SK-N-SH (cell line): Measurements from ENCODE around the gene FAM234A. TPM values are rescaled to one million over a fixed set of nuclear protein-coding genes. Genes with fewer than 3 reads are reported as not detected.

ENCODE experiments used
- CTCF ChIA-PET: fragments of 300-600, 350-600 bp; formaldehyde crosslinking; extraction: SDS; loops from one replicate; lab custom pipeline; 2021; lab: Yijun Ruan, JAX
- POLR2A ChIA-PET: fragments of 350-600 bp; sonication (Branson Sonifier 250); formaldehyde crosslinking; extraction: SDS; loops from one replicate; lab custom pipeline; 2020; ENCODE audit warnings: antibody characterized with exemption, inconsistent platforms; lab: Yijun Ruan, JAX
- DNase-seq: peaks from one replicate; pipeline ENCODE4 v3.0.0; 2012
- H2AFZ ChIP-seq: fragments of 200-600 bp; sonication (generic); 2 replicates; pipeline ENCODE4 v1.8.1; 2016; ENCODE audit warnings: antibody characterized with exemption, mild to moderate bottlenecking, low read depth
- H3F3A ChIP-seq: fragments of 200-600 bp; sonication (generic); replicated peaks from 2 replicates; pipeline ENCODE3; 2016; ENCODE audit warnings: antibody characterized with exemption, mild to moderate bottlenecking; ENCODE audit not compliant: insufficient read depth
- H3K27ac ChIP-seq, 2 experiments: fragments of 200-500 bp in 1 of 2; fragments of 200-600 bp in 1 of 2; sonication (Bioruptor generic) in 1 of 2; sonication (generic), shearing (Covaris generic) in 1 of 2; 2 replicates each; pipeline versions ENCODE4 v1.5.1 to v1.6.1; 2014 to 2016; ENCODE audit warnings: low read depth in 2 of 2, inconsistent platforms in 1 of 2, low read length in 1 of 2, mild to moderate bottlenecking in 1 of 2, mixed read lengths in 1 of 2
- H3K27me3 ChIP-seq: fragments of 200-600 bp; sonication (generic), shearing (Covaris generic); 2 replicates; pipeline ENCODE4 v1.6.1; 2016; ENCODE audit warnings: mixed run types; ENCODE audit not compliant: insufficient read depth
- H3K36me3 ChIP-seq, 2 experiments: fragments of 200-500 bp in 1 of 2; fragments of 200-600 bp in 1 of 2; sonication (Bioruptor generic) in 1 of 2; sonication (generic) in 1 of 2; replicated peaks in 1 of 2; 2 replicates each; pipeline versions ENCODE3 to v1.5.1; 2014 to 2016; ENCODE audit warnings: low read length in 1 of 2, mild to moderate bottlenecking in 1 of 2; ENCODE audit not compliant: insufficient read depth in 2 of 2, control insufficient read depth in 1 of 2
- H3K4me1 ChIP-seq, 2 experiments: fragments of 200-500 bp in 1 of 2; fragments of 200-600 bp in 1 of 2; sonication (Bioruptor generic) in 1 of 2; sonication (generic), shearing (Covaris generic) in 1 of 2; 2 replicates each; pipeline versions ENCODE4 v1.5.1 to v1.6.1; 2014 to 2016; ENCODE audit warnings: low read depth in 1 of 2, low read length in 1 of 2, mixed run types in 1 of 2; ENCODE audit not compliant: insufficient read depth in 2 of 2, control insufficient read depth in 1 of 2
- H3K4me2 ChIP-seq: fragments of 200-600 bp; sonication (generic), shearing (Covaris generic); 2 replicates; pipeline ENCODE4 v1.6.1; 2017; ENCODE audit warnings: mixed run types
- H3K4me3 ChIP-seq, 2 experiments: fragments of 200-500 bp in 1 of 2; fragments of 200-600 bp in 1 of 2; sonication (Bioruptor generic) in 1 of 2; sonication (generic), shearing (Covaris generic) in 1 of 2; 2 replicates each; pipeline versions ENCODE4 v1.5.1 to v1.8.1; 2014 to 2016; ENCODE audit warnings: low read depth in 2 of 2, inconsistent platforms in 1 of 2, low read length in 1 of 2, mild to moderate bottlenecking in 1 of 2, mixed read lengths in 1 of 2, moderate library complexity in 1 of 2
- H3K79me2 ChIP-seq: fragments of 200-600 bp; sonication (generic); 2 replicates; pipeline ENCODE4 v1.8.1; 2017; ENCODE audit warnings: mild to moderate bottlenecking; ENCODE audit not compliant: insufficient read depth
- H3K9ac ChIP-seq: fragments of 200-600 bp; sonication (generic); 2 replicates; pipeline ENCODE4 v1.6.1; 2017; ENCODE audit warnings: mixed run types
- H3K9me2 ChIP-seq: fragments of 200-600 bp; sonication (generic); 2 replicates; pipeline ENCODE4 v1.6.1; 2017; ENCODE audit warnings: mixed run types
- H3K9me3 ChIP-seq: fragments of 200-600 bp; sonication (generic); 2 replicates; pipeline ENCODE4 v1.6.1; 2017; ENCODE audit warnings: mixed run types, mild to moderate bottlenecking, moderate library complexity
- H4K20me1 ChIP-seq: fragments of 200-600 bp; sonication (generic); 2 replicates; pipeline ENCODE4 v1.6.1; 2017; ENCODE audit warnings: mild to moderate bottlenecking, mixed run types; ENCODE audit not compliant: insufficient read depth
- CHD2 ChIP-seq: fragments of 150-350 bp; IDR thresholded peaks from 2 replicates; pipeline ENCODE4 v1.6.1; 2018; ENCODE audit warnings: low read length; ENCODE audit not compliant: partially characterized antibody
- ELF1 ChIP-seq: IDR thresholded peaks from 2 replicates; pipeline ENCODE4 v1.4.0; 2012
- FOSL2 ChIP-seq: IDR thresholded peaks from 2 replicates; pipeline ENCODE4 v1.4.0; 2012; ENCODE audit warnings: low read depth, mild to moderate bottlenecking, moderate library complexity, borderline replicate concordance
- FOXM1 ChIP-seq: IDR thresholded peaks from 2 replicates; pipeline ENCODE4 v1.4.0; 2012; ENCODE audit warnings: low read depth, mild to moderate bottlenecking
- GATA2 ChIP-seq: sonication (generic); formaldehyde crosslinking; IDR thresholded peaks from 2 replicates; pipeline ENCODE4 v1.5.0; 2020; ENCODE audit warnings: mild to moderate bottlenecking, missing genetic modification reagents
- JUND ChIP-seq: IDR thresholded peaks from 2 replicates; pipeline ENCODE4 v1.4.0; 2012
- NRF1 ChIP-seq: IDR thresholded peaks from 2 replicates; pipeline ENCODE4 v1.6.1; 2012; ENCODE audit warnings: low read depth, mild to moderate bottlenecking, low read length
- POLR2AphosphoS5 ChIP-seq: IDR thresholded peaks from 2 replicates; pipeline ENCODE4 v1.6.1; 2012; ENCODE audit warnings: low read depth, low read length
- RAD21 ChIP-seq: IDR thresholded peaks from 2 replicates; pipeline ENCODE4 v1.6.1; 2012; ENCODE audit warnings: mild to moderate bottlenecking, low read length
- RCOR1 ChIP-seq: fragments of 150-350 bp; IDR thresholded peaks from 2 replicates; pipeline ENCODE4 v1.6.1; 2017; ENCODE audit warnings: antibody characterized with exemption, low read length
- TAF1 ChIP-seq: IDR thresholded peaks from 2 replicates; pipeline ENCODE4 v1.6.1; 2012; ENCODE audit warnings: low read depth, mild to moderate bottlenecking, low read length, moderate library complexity, borderline replicate concordance
- WGBS: methylation state at CpG from one replicate; pipeline ENCODE4 v1.1.6; 2017; ENCODE audit warnings: low lambda C conversion rate; 5-methylcytosine and 5-hydroxymethylcytosine counted together
- polyA plus RNA-seq, 3 experiments: library from polyadenylated mRNA; depleted of rRNA; stranded (reverse); fragments of >200 nt; gene quantifications; 2 replicates each; pipeline ENCODE4 v1.2.3, GENCODE V29; 2012
- TF ChIP-seq, protein P1 (sequence below): IDR thresholded peaks from 2 replicates; pipeline ENCODE4; 2012
- TF ChIP-seq, protein P2 (sequence below): IDR thresholded peaks from 2 replicates; pipeline ENCODE4 v1.4.0; 2012; ENCODE audit warnings: low read depth, borderline replicate concordance
- TF ChIP-seq, protein P3 (sequence below): IDR thresholded peaks from 2 replicates; pipeline ENCODE4 v1.6.1; 2012; ENCODE audit warnings: mild to moderate bottlenecking, low read depth, low read length, moderate library complexity
- TF ChIP-seq, protein P4 (sequence below): fragments of 150-350 bp; IDR thresholded peaks from 2 replicates; pipeline ENCODE4 v1.6.1; 2017; ENCODE audit warnings: antibody characterized with exemption, low read length, low read depth, borderline replicate concordance
- TF ChIP-seq, protein P5 (sequence below): fragments of 200-600 bp; sonication (generic); IDR thresholded peaks from 2 replicates; pipeline ENCODE4 v1.6.1; 2017; ENCODE audit warnings: antibody characterized with exemption, mild to moderate bottlenecking, moderate library complexity
- TF ChIP-seq, protein P6 (sequence below): IDR thresholded peaks from 2 replicates; pipeline ENCODE4 v1.4.0; 2012; ENCODE audit warnings: low read depth, borderline replicate concordance
- TF ChIP-seq, protein P7 (sequence below): IDR thresholded peaks from 2 replicates; pipeline ENCODE4 v1.4.0; 2012; ENCODE audit warnings: low read depth
- TF ChIP-seq, protein P8 (sequence below): fragments of 150-350 bp; IDR thresholded peaks from 2 replicates; pipeline ENCODE4 v1.6.1; 2016; ENCODE audit warnings: mild to moderate bottlenecking, low read depth, low read length

The FAM234A gene
- polyA plus RNA-seq, 1 of the 3 experiments (the other 2 are of a cell fraction) = 126 TPM

DNA sequence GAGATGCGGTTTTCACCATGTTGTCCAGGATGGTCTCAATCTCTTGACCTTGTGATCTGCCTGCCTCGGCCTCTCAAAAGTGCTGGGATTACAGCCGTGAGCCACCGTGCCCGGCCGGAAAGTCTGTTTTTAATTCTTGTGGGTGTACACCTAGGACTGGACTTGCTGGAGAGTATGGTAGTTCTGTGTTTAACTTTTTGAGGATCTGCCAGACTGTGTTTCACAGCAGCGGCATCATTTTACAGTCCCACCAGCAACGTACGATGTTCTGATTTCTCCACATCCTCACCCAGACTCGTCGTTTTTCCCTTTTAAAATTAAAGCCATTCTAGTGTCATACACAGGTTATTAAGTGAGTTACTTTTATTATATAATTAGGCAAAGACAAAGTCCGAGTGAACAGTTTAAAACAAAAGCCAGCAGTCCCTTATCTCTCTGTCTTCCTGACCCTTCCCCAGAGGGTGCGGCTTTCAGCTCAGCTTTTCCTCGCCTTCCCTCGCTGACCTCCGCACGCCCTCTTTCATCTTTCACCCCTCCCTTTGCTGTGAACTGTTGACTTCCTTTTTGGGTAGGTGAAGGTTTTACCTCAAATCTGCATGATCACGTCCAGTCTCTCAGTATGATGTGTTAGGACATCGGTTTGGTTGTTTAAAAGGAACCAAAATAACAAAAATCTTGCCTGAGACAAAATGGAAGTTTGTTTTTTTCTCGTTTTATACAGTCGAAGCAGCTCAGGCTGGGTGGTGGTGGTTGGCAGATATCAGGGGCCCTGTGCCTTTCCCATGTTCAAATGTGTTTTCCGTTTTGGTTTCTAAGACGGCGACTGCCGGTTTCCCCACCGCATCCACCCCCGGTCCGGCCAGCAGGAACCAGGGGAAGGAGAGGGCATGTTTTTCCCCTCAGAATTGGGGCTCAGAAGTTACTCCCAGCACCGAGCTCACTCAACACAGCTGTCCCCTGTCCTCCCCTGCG lies 18.0 kb downstream of the FAM234A start:
- no peaks in the 10 kb centered on the region for H4K20me1 ChIP-seq
- no peak overlapping the region for H3K4me2 ChIP-seq
- ChIA-PET CTCF (interaction anchor here (0.8 to 2.6 kb wide), 4 partner anchors 8 to 109 kb away, joined by 3 to 5 read pairs (median 3); no protein-coding TSS in a partner anchor), POLR2A (no interaction called here)
- no peak overlapping the region for H3K4me3 ChIP-seq
- H3K9ac ChIP-seq = no peak overlapping the region
- no peaks in the 10 kb centered on the region for H3K9me3 ChIP-seq
- no peak for DNase-seq
- no peak overlapping the region for H2AFZ ChIP-seq
- no peaks in the 10 kb centered on the region for H3K27me3 ChIP-seq
- peaks cover 11 to 13% of the 10 kb centered on the region in 2 experiments for H3K36me3 ChIP-seq
- no peaks in the 10 kb centered on the region for H3K79me2 ChIP-seq
- no peaks in the 10 kb centered on the region for H3K9me2 ChIP-seq
- H3F3A ChIP-seq = no peaks in the 10 kb centered on the region
- no peak overlapping the region for H3K27ac ChIP-seq
- no peaks in the 10 kb centered on the region; a peak in 1 of 4 replicates for H3K4me1 ChIP-seq
- 90% methylated on average over 29 of the region's 30 CpGs for WGBS
- TF ChIP-seq, protein P1, sequence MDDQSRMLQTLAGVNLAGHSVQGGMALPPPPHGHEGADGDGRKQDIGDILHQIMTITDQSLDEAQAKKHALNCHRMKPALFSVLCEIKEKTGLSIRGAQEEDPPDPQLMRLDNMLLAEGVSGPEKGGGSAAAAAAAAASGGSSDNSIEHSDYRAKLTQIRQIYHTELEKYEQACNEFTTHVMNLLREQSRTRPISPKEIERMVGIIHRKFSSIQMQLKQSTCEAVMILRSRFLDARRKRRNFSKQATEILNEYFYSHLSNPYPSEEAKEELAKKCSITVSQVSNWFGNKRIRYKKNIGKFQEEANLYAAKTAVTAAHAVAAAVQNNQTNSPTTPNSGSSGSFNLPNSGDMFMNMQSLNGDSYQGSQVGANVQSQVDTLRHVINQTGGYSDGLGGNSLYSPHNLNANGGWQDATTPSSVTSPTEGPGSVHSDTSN = no peak
- TF ChIP-seq RAD21 = no peak
- TF ChIP-seq FOXM1 = no peak
- TF ChIP-seq, protein P2, sequence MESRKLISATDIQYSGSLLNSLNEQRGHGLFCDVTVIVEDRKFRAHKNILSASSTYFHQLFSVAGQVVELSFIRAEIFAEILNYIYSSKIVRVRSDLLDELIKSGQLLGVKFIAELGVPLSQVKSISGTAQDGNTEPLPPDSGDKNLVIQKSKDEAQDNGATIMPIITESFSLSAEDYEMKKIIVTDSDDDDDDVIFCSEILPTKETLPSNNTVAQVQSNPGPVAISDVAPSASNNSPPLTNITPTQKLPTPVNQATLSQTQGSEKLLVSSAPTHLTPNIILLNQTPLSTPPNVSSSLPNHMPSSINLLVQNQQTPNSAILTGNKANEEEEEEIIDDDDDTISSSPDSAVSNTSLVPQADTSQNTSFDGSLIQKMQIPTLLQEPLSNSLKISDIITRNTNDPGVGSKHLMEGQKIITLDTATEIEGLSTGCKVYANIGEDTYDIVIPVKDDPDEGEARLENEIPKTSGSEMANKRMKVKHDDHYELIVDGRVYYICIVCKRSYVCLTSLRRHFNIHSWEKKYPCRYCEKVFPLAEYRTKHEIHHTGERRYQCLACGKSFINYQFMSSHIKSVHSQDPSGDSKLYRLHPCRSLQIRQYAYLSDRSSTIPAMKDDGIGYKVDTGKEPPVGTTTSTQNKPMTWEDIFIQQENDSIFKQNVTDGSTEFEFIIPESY = no peak
- no peak for TF ChIP-seq RCOR1
- TF ChIP-seq, protein P3, sequence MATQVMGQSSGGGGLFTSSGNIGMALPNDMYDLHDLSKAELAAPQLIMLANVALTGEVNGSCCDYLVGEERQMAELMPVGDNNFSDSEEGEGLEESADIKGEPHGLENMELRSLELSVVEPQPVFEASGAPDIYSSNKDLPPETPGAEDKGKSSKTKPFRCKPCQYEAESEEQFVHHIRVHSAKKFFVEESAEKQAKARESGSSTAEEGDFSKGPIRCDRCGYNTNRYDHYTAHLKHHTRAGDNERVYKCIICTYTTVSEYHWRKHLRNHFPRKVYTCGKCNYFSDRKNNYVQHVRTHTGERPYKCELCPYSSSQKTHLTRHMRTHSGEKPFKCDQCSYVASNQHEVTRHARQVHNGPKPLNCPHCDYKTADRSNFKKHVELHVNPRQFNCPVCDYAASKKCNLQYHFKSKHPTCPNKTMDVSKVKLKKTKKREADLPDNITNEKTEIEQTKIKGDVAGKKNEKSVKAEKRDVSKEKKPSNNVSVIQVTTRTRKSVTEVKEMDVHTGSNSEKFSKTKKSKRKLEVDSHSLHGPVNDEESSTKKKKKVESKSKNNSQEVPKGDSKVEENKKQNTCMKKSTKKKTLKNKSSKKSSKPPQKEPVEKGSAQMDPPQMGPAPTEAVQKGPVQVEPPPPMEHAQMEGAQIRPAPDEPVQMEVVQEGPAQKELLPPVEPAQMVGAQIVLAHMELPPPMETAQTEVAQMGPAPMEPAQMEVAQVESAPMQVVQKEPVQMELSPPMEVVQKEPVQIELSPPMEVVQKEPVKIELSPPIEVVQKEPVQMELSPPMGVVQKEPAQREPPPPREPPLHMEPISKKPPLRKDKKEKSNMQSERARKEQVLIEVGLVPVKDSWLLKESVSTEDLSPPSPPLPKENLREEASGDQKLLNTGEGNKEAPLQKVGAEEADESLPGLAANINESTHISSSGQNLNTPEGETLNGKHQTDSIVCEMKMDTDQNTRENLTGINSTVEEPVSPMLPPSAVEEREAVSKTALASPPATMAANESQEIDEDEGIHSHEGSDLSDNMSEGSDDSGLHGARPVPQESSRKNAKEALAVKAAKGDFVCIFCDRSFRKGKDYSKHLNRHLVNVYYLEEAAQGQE = no peak
- TF ChIP-seq, protein P4, sequence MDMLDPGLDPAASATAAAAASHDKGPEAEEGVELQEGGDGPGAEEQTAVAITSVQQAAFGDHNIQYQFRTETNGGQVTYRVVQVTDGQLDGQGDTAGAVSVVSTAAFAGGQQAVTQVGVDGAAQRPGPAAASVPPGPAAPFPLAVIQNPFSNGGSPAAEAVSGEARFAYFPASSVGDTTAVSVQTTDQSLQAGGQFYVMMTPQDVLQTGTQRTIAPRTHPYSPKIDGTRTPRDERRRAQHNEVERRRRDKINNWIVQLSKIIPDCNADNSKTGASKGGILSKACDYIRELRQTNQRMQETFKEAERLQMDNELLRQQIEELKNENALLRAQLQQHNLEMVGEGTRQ = no peak
- TF ChIP-seq ELF1 = no peak
- no peak for TF ChIP-seq POLR2AphosphoS5
- TF ChIP-seq, protein P5, sequence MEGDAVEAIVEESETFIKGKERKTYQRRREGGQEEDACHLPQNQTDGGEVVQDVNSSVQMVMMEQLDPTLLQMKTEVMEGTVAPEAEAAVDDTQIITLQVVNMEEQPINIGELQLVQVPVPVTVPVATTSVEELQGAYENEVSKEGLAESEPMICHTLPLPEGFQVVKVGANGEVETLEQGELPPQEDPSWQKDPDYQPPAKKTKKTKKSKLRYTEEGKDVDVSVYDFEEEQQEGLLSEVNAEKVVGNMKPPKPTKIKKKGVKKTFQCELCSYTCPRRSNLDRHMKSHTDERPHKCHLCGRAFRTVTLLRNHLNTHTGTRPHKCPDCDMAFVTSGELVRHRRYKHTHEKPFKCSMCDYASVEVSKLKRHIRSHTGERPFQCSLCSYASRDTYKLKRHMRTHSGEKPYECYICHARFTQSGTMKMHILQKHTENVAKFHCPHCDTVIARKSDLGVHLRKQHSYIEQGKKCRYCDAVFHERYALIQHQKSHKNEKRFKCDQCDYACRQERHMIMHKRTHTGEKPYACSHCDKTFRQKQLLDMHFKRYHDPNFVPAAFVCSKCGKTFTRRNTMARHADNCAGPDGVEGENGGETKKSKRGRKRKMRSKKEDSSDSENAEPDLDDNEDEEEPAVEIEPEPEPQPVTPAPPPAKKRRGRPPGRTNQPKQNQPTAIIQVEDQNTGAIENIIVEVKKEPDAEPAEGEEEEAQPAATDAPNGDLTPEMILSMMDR = no peak
- TF ChIP-seq FOSL2 = no peak
- TF ChIP-seq GATA2 (CRISPR knock-in tag) = no peak
- TF ChIP-seq CHD2 = no peak
- no peak for TF ChIP-seq TAF1
- TF ChIP-seq, protein P6, sequence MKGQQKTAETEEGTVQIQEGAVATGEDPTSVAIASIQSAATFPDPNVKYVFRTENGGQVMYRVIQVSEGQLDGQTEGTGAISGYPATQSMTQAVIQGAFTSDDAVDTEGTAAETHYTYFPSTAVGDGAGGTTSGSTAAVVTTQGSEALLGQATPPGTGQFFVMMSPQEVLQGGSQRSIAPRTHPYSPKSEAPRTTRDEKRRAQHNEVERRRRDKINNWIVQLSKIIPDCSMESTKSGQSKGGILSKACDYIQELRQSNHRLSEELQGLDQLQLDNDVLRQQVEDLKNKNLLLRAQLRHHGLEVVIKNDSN = no peak
- TF ChIP-seq JUND = no peak
- TF ChIP-seq, protein P7, sequence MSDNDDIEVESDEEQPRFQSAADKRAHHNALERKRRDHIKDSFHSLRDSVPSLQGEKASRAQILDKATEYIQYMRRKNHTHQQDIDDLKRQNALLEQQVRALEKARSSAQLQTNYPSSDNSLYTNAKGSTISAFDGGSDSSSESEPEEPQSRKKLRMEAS = no peak
- TF ChIP-seq, protein P8, sequence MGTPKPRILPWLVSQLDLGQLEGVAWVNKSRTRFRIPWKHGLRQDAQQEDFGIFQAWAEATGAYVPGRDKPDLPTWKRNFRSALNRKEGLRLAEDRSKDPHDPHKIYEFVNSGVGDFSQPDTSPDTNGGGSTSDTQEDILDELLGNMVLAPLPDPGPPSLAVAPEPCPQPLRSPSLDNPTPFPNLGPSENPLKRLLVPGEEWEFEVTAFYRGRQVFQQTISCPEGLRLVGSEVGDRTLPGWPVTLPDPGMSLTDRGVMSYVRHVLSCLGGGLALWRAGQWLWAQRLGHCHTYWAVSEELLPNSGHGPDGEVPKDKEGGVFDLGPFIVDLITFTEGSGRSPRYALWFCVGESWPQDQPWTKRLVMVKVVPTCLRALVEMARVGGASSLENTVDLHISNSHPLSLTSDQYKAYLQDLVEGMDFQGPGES = no peak
- TF ChIP-seq NRF1 = no peak
